Activated CD4-positive, alpha-beta T cell treated with anti-CD3 and anti-CD28 coated beads for 48 hours (primary cell): ENCODE data around the gene TBXAS1.

Experiments used
- DNase-seq: peaks from one replicate; pipeline ENCODE4 v3.0.0-alpha.2; 2020

Gene TBXAS1

GRCh38 chr7:140007051-140007690 is 178.1 kb downstream of the TBXAS1 start:
- no peak for DNase-seq

- no peak for DNase-seq
Measured at GRCh38 chr7:140008755-140009610, 179.9 kb downstream of the TBXAS1 start.

GRCh38 chr7:140009735-140010134 is 180.7 kb downstream of the TBXAS1 start:
- DNase-seq: no peak

GRCh38 chr7:140010194-140010895 is 181.3 kb downstream of the TBXAS1 start:
- no peak for DNase-seq

- DNase-seq: no peak
Measured at GRCh38 chr7:140013676-140014075, 184.6 kb downstream of the TBXAS1 start.

GRCh38 chr7:140014123-140014522 is 185.1 kb downstream of the TBXAS1 start:
- no peak for DNase-seq

- no peak for DNase-seq
Measured at GRCh38 chr7:140015471-140015970, 186.5 kb downstream of the TBXAS1 start.

GRCh38 chr7:140016540-140016939 is 187.5 kb downstream of the TBXAS1 start:
- no peak for DNase-seq

- DNase-seq: no peak
Measured at GRCh38 chr7:140017034-140017433, 188.0 kb downstream of the TBXAS1 start.

- DNase-seq: no peak
Measured at GRCh38 chr7:140017543-140017942, 188.5 kb downstream of the TBXAS1 start.

GRCh38 chr7:140018125-140019043 is 189.3 kb downstream of the TBXAS1 start:
- DNase-seq: no peak

GRCh38 chr7:140019172-140019571 is 190.1 kb downstream of the TBXAS1 start:
- DNase-seq: no peak

- no peak for DNase-seq
Measured at GRCh38 chr7:140019606-140020005, 190.5 kb downstream of the TBXAS1 start.

- no peak for DNase-seq
Measured at GRCh38 chr7:140021603-140022002, 192.5 kb downstream of the TBXAS1 start.

GRCh38 chr7:140022582-140023211 is 193.6 kb downstream of the TBXAS1 start:
- DNase-seq: no peak

GRCh38 chr7:140023728-140024127 is 194.7 kb downstream of the TBXAS1 start:
- peak; percentile 15 for DNase-seq

- DNase-seq: no peak
Measured at GRCh38 chr7:140024585-140024984, 195.5 kb downstream of the TBXAS1 start.

- DNase-seq: no peak
Measured at GRCh38 chr7:140025241-140025640, 196.2 kb downstream of the TBXAS1 start.

GRCh38 chr7:140025814-140026433 is 196.9 kb downstream of the TBXAS1 start:
- DNase-seq: no peak

- DNase-seq: no peak
Measured at GRCh38 chr7:140026935-140027334, 197.9 kb downstream of the TBXAS1 start.

GRCh38 chr7:140027858-140028257 is 198.8 kb downstream of the TBXAS1 start:
- no peak for DNase-seq
